ENCODE data around the gene TREML4.

GRCh38 chr6:41182069-41183034 lies 45.8 kb upstream of the TREML4 start:
- peak; percentile 88 for TF ChIP-seq CTCF (conservative IDR thresholded peaks at IDR 0.05; ENCODE audit: low read length)
- no peak for TF ChIP-seq EZH2phosphoT487 (IDR thresholded peaks at IDR 0.05; ENCODE audit: borderline replicate concordance)
